NCI-H1092 treated with DMSO at 0.1 percent for 48 hours (cell line): ENCODE results near the gene EFCAB10.
"Not testable (repeated sequence)": the region's sequence is repeated elsewhere in the genome, so short reads cannot be mapped to it uniquely, and the experiment has no call there.

Source experiments
- DNase-seq: peaks from one replicate; lab custom pipeline; 2025; lab: John Stamatoyannopoulos, UW

The EFCAB10 gene

GRCh38 chr7:105530546-105530945 lies 50.7 kb downstream of the EFCAB10 start:
- DNase-seq: no peak

DNA sequence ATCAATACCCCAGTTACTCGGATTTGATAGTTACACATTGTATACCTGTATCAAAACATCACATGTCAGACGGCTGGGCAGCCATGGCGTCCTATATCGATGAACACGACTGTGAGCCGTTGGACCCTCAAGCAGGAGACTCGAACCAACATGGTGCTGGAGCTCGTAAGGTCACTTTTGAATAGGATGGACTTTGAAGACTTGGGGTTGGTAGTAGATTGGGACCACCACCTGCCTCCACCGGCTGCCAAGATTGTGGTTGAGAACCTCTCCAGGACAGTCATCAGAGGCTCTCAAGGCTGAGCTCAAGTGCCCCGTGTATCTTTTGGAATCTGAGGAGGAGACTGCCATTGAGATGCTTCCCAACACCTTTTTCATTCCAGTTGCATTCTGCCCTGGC lies 51.2 kb downstream of the EFCAB10 start:
- no peak for DNase-seq

DNA sequence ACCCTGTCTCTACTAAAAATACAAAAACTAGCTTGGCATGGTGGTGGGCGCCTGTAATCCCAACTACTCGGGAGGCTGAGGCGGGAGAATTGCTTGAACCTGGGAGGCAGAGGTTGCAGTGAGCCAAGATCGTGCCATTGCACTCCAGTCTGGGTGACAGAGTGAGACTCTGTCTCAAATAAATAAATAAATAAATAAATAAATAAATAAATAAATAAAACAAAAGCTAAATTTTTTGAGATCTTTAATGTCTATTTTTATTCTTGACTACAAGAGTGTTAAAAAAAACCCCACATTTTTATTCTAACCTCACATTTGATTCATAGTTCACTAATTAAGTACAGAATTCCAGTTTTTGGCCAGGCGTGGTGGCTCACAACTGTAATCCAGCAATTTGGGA lies 53.6 kb downstream of the EFCAB10 start:
- DNase-seq: not testable (repeated sequence)

DNA sequence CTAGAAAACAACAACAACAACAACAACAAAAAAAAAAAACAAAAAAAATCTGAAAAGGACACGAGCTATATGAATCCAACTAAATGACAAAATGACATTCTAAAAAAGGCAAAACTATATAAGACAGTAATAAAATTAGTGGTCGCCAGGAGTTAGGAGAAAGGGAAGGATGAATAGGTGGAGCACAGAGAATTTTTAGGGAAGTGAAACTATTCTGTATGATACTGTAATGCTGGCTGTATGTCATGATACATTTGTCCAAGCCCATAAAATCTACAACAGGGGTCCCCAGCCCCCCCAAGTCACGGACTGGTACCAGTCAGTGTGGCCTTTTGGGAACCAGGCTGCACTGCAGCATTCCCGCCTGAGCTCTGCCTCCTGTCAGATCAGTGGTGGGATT lies 56.5 kb downstream of the EFCAB10 start:
- DNase-seq: no peak

DNA sequence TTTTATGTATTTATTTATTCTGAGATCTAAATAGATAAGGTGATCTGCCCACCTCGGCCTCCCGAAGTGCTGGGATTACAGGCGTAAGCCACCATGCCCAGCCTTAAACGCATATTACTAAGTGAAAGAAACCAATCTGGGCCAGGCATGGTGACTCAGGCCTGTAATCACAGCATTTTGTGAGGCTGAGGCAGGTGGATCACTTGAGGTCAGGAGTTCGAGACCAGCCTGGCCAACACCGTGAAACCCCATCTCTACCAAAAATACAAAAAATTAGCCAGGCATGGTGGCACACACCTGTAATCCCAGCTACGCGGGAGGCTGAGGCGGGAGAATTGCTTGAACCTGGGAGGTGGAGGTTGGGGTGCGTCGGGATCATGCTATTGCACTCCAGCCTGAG lies 56.9 kb downstream of the EFCAB10 start:
- not testable (repeated sequence) for DNase-seq

DNA sequence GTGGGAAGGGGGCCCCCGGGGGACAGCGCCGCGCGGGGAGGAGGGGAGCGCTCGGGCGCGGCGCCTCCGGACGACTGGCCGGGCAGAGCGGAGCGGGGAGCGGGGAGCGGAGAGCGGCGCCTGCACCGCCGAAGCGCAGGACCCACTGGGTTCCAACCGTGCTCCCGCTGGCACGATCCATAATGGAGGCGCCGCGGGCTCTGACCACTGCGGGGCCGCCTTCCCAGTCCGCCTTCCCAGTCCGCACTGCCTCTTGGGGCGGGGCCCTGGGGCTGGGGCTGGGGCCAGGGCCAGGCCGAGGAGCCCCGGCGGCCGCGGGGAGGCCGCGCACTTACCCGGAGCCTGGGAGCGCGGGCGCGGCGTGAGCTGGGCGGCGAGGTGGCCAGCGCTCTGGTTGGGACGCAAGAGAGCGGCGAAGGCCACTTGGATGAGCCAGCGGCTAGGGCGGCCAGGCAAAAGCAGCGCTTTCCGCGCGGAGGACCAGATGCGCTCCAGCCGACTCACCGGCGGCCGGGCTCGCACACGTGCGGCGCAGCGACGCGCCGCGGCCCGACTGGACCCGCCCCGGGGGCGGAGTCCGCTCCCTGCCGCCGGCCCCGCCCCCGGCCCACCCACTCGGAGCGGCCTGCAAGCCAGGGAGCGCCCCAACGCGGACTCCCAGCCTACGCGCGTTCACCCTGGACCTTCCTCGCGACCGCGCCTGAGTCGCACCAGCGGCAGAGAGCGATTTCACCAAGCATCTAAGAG lies 59.4 kb downstream of the EFCAB10 start, which contains the start of gene PUS7:
Gene PUS7, minus strand, starts transcription at position 555 of the 747 bp plus-strand sequence. CDS start 13,759 bp downstream, outside the sequence.
- DNase-seq: peak; percentile 92

DNA sequence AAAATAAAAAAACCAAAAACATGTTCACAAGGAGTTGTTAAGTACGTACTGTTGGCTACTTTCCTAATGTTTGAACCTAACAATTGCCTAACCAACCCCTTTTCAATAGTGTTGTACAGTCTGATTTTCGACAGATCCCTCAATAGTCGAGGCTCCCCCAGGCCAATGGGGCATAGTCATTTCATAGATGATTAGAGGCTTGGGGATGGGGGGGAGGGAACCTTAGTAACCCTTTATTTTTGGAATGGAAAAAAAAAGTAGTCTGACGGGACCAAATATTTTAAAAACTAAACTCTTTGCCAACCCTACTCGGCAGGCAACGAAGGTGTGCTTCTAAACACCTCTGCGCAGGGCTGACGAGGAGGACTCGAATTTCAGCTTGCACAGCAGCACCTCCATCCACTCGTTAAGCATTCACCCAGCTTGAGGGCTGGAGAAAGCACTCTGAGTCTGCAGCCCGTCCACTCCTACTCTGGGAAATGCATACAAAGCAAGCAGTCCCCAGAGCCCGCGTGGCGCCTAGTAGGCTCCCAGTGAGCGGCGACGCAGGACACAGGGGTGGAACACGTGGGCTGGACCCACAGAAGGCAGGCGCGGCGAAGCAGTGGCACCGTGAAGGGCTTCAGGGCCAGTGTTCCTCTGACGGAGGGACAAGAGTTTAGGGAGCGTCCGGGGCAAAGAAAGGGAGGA lies 60.1 kb downstream of the EFCAB10 start:
- DNase-seq: peak; percentile 80

DNA sequence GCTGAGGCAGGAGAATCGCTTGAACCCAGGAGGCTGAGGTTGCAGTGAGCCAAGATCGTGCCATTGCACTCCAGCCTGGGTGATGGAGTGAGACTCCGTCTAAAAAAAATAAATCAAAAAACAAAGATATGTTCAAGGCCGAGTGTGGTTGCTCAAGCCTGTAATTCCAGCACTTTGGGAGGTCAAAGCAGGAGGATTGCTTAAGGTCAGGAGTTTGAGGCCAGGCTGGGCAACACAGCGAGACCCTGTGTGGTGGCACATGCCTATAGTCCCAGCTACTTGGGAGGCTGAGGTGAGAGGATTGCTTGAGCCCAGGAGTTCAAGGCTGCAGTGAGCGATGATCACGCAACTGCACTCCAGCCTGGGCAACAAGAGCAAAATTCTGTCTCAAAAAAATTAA lies 60.7 kb downstream of the EFCAB10 start:
- DNase-seq: not testable (repeated sequence)

DNA sequence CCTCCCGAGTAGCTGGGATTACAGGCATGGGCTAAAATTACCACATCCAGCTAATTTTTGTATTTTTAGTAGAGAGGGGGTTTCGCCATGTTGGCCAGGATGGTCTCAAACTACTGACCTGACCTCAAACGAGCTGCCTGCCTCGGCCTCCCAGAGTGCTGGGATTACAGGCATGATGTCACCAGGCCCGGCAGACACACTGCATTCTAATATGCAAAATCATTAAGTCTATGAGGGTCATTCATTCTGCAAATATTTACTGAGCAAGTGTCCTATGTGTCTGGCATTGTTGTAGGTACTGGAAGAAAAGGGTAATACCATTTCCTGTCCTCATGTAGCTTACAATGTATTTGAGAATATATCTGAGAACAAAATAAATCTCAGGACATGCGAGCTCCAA lies 61.9 kb downstream of the EFCAB10 start:
- DNase-seq: no peak

DNA sequence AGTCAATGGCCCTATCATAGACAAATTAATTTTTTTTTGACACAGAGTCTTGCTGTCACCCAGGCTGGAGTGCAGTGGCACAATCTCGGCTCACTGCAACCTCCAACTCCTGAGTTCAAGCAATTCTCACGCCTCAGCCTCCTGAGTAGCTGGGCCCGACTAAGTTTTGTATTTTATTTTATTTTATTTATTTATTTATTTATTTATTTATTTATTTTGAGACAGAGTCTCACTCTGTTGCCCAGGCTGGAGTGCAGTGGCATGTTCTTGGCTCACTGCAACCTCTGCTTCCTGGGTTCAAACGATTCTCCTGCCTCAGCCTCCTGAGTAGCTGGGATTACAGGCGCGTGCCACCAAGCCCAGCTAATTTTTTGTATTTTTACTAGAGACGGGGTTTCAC lies 65.7 kb downstream of the EFCAB10 start:
- not testable (repeated sequence) for DNase-seq
